ENCODE results near the gene AGPAT2.
"Not testable (repeated sequence)": the region's sequence is repeated elsewhere in the genome, so short reads cannot be mapped to it uniquely, and the experiment has no call there.

The AGPAT2 gene

DNA sequence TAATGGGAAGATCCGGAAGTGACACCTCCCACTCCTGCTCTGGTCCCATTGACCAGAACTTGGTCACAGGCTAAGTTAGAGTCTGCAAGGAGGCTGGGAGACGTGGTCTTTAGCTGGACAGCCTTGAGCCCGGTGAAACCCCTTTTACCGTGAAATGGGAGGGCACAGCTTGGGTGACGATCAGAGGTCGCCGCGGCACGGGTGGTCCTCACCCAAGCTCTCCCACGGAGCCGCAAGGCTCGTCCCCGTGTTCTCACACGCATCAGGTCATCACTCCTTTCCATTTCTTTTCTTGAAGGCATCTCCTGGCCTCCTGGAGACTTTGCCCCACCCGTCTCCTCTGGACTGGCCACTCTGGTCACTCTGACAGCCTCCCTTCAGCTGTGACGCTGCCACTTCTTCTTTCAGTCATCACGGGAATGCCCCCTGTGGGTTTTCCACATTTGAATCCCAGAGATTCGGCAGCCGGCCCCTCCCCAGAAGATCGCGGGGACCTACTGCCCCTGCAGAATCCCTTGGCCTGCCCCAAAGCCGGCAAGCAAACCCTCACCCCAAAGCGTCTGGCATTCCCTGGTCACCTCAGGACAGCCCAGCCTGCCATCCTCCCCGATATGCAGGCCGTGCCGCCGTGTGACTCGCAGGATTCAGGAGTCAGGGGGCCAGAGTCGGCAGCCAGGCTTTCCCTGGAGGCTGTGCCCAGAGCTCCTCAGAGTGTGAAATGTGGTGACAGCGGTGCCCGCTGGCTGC, 43.5 kb downstream of the AGPAT2 start:
- Histone ChIP-seq H3K36me3 (no peaks in the 10 kb centered on the region), H3K27ac (no peak overlapping the region), H3K4me1 (ENCODE audit: control insufficient read depth in 1 of 2, insufficient read depth in 1 of 2, low read depth in 1 of 2, low read length in 1 of 2) (peaks cover 21 to 26% of the 10 kb centered on the region in 2 experiments), H3K4me3 (ENCODE audit: low read depth in 1 of 2, low read length in 1 of 2) (peak overlapping the region in 1 of 2 experiments; percentile 56), H3K9me3 (no peaks in the 10 kb centered on the region), H3K27me3 (peaks cover 77% of the 10 kb centered on the region)
- TF ChIP-seq, protein P1, sequence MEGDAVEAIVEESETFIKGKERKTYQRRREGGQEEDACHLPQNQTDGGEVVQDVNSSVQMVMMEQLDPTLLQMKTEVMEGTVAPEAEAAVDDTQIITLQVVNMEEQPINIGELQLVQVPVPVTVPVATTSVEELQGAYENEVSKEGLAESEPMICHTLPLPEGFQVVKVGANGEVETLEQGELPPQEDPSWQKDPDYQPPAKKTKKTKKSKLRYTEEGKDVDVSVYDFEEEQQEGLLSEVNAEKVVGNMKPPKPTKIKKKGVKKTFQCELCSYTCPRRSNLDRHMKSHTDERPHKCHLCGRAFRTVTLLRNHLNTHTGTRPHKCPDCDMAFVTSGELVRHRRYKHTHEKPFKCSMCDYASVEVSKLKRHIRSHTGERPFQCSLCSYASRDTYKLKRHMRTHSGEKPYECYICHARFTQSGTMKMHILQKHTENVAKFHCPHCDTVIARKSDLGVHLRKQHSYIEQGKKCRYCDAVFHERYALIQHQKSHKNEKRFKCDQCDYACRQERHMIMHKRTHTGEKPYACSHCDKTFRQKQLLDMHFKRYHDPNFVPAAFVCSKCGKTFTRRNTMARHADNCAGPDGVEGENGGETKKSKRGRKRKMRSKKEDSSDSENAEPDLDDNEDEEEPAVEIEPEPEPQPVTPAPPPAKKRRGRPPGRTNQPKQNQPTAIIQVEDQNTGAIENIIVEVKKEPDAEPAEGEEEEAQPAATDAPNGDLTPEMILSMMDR (IDR thresholded peaks at IDR 0.05) = no peak

DNA sequence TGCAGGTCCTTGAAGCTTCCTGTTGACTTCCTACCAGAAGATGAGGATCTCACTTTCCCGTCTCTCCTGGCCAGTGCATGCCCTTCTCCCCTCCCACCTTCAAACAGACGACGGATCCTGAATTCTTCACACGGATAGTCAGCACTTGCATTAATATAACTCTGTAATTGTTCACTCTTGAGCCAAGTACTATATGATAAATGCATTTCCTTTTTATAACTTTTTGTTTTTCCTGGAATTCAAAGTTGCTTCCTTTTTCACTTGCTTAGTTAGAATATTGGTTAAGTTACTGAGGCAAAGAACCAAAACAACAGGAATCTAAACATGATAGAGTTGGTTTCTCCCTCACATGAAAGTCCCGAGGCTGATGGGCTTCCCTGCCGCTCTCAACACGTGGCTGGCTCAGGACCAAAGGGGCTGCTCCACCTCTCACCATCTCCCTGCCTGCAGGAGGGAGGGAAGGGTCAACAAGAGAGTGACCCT, 44.8 kb downstream of the AGPAT2 start:
- TF ChIP-seq, protein P1 (IDR thresholded peaks at IDR 0.05) = no peak
- H3K4me1 ChIP-seq (ENCODE audit: control insufficient read depth in 1 of 2, insufficient read depth in 1 of 2, low read depth in 1 of 2, low read length in 1 of 2) = peaks cover 21 to 26% of the 10 kb centered on the region in 2 experiments
- peaks cover 64% of the 10 kb centered on the region for H3K27me3 ChIP-seq

DNA sequence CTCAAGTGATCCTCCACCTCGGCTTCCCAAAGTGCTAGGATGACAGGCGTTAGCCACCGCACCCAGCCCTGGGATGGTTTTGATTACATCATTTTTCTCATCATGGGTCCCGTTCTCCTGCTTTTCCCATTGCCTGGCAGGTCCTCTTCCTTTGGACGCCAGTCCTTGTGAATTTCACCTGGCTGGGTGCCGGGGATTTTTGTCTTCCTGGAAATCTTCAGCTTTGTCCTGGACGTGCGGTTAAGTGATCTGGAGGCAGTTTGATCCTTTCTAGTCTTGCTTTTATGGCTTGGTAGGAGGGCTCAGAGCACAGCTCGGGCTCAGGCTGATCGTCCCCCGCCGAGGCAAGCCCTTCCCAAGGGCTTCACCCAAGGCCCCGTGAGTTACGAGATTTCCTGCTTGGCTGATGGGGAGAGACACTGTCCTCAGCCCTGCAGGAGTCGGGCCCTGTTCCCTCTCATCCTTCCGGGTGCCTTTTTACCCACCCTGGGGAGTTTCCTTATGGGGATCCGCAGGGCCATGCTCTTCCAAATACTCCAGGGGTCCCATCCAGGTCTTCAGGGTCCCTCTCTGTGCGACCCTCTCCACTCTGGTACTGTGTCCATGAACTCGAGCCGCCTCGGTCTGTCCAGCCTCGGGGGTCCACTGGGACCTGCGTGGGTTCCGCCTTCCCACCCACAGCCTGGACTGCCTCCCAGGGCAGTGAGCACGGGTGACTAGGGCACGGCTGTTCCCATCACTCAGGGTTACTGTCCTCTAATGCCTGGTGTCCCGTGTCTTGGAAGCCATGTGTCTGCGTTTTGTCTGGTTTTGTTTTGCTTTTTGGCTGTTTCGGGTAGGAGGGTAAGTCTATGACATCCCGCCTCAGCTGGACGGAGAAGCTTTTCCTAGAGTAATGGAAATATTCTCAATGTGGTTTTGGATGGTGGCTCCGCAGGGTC, 46.8 kb downstream of the AGPAT2 start:
- Histone ChIP-seq H3K4me3 (ENCODE audit: low read depth in 1 of 2, low read length in 1 of 2) (no peak overlapping the region), H3K9me3 (no peaks in the 10 kb centered on the region), H3K27me3 (peaks cover 50% of the 10 kb centered on the region), H3K4me1 (ENCODE audit: control insufficient read depth in 1 of 2, insufficient read depth in 1 of 2, low read depth in 1 of 2, low read length in 1 of 2) (peaks cover 13 to 16% of the 10 kb centered on the region in 2 experiments), H3K36me3 (no peaks in the 10 kb centered on the region), H3K27ac (no peak overlapping the region)
- TF ChIP-seq, protein P1 (IDR thresholded peaks at IDR 0.05) = no peak

More for the DNA sequence above, 44.8 kb downstream of the AGPAT2 start:
- Histone ChIP-seq H3K27ac (no peak overlapping the region), H3K36me3 (no peaks in the 10 kb centered on the region), H3K9me3 (no peaks in the 10 kb centered on the region), H3K4me3 (ENCODE audit: low read depth in 1 of 2, low read length in 1 of 2) (no peak overlapping the region)

DNA sequence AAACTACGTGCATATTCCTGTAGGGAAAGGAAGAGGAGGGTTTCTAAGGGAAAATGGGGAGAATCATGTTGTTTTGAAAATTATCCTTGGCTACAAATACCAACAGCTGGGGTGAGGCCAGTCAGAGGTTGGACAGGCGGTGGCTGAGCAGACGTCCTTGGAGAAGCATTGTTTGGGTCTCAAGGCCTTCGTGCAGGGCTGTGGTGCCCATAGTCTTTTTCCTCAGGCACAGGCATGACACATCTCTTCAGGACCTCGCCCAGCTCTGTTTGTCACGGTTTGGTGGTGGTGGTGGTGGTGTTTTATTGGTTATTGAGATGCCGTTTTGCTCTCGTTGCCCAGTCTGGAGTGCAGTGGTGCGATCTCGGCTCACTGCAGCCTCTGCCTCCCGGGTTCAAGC, 52.4 kb downstream of the AGPAT2 start:
- H3K4me1 ChIP-seq (ENCODE audit: control insufficient read depth in 1 of 2, insufficient read depth in 1 of 2, low read depth in 1 of 2, low read length in 1 of 2) = peaks cover 8 to 11% of the 10 kb centered on the region in 2 experiments
- no peak overlapping the region for H3K27ac ChIP-seq
- H3K27me3 ChIP-seq = peaks cover 34% of the 10 kb centered on the region

DNA sequence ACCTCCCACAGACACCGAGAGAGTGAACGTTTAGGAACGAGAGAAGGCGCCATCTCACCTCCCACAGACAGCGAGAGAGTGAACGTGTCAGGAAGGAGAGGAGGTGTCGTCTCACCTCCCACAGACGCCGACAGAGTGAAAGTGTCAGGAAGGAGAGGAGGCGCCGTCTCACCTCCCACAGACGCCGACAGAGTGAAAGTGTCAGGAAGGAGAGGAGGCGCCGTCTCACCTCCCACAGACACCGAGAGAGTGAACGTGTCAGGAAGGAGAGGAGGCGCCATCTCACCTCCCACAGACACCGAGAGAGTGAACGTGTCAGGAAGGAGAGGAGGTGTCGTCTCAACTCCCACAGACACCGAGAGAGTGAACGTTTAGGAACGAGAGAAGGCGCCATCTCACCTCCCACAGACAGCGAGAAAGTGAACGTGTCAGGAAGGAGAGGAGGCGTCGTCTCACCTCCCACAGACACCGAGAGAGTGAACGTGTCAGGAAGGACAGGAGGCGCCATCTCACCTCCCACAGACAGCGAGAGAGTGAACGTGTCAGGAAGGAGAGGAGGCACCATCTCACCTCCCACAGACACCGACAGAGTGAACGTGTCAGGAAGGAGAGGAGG, 54.7 kb downstream of the AGPAT2 start:
- not testable (repeated sequence) for H3K4me3 ChIP-seq (ENCODE audit: low read depth in 1 of 2, low read length in 1 of 2); H3K36me3 ChIP-seq; H3K9me3 ChIP-seq; H3K27ac ChIP-seq
- H3K4me1 ChIP-seq (ENCODE audit: control insufficient read depth in 1 of 2, insufficient read depth in 1 of 2, low read depth in 1 of 2, low read length in 1 of 2) = peaks cover 10 to 30% of the 10 kb centered on the region in 2 experiments
- H3K27me3 ChIP-seq = peaks cover 57% of the 10 kb centered on the region

More for the DNA sequence above, 52.4 kb downstream of the AGPAT2 start:
- Histone ChIP-seq H3K36me3 (no peaks in the 10 kb centered on the region), H3K9me3 (no peaks in the 10 kb centered on the region), H3K4me3 (ENCODE audit: low read depth in 1 of 2, low read length in 1 of 2) (no peak overlapping the region)
- TF ChIP-seq, protein P1 (IDR thresholded peaks at IDR 0.05) = no peak

DNA sequence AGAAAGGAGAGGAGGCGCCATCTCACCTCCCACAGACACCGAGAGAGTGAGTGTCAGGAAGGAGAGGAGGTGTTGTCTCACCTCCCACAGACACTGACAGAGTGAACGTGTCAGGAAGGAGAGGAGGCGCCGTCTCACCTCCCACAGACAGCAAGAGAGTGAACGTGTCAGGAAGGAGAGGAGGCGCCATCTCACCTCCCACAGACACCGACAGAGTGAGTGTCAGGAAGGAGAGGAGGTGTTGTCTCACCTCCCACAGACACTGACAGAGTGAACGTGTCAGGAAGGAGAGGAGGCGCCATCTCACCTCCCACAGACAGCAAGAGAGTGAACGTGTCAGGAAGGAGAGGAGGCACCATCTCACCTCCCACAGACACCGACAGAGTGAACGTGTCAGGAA, 55.2 kb downstream of the AGPAT2 start:
- not testable (repeated sequence) for H3K36me3 ChIP-seq; H3K9me3 ChIP-seq; H3K4me3 ChIP-seq (ENCODE audit: low read depth in 1 of 2, low read length in 1 of 2); H3K27ac ChIP-seq
- Histone ChIP-seq H3K27me3 (peaks cover 62% of the 10 kb centered on the region), H3K4me1 (ENCODE audit: control insufficient read depth in 1 of 2, insufficient read depth in 1 of 2, low read depth in 1 of 2, low read length in 1 of 2) (peaks cover 10 to 32% of the 10 kb centered on the region in 2 experiments)
